OCI-LY1 (cell line): ENCODE measurements around the gene GNB4.

Source experiments
- H2AFZ ChIP-seq: fragments of 200-600 bp; sonication (generic), shearing (Covaris generic); 2 replicates; pipeline ENCODE4 v1.6.0; 2014; ENCODE audit warnings: antibody characterized with exemption, mild to moderate bottlenecking, low read length
- H3F3A ChIP-seq: fragments of 200-600 bp; sonication (generic), shearing (Covaris generic); 2 replicates; pipeline ENCODE4 v1.6.0; 2014; ENCODE audit warnings: mild to moderate bottlenecking, antibody characterized with exemption, low read length, moderate library complexity; ENCODE audit not compliant: insufficient read depth
- H3K27ac ChIP-seq: fragments of 200-600 bp; sonication (generic); 2 replicates; pipeline ENCODE4 v1.5.1; 2014; ENCODE audit warnings: low read length, mixed run types, mild to moderate bottlenecking, low read depth; ENCODE audit not compliant: poor library complexity, severe bottlenecking
- H3K27me3 ChIP-seq: fragments of 200-600 bp; sonication (generic); 2 replicates; pipeline ENCODE4 v1.6.0; 2014; ENCODE audit warnings: antibody characterized with exemption, mild to moderate bottlenecking, low read length, moderate library complexity; ENCODE audit not compliant: insufficient read depth
- H3K36me3 ChIP-seq: fragments of 200-600 bp; sonication (generic); 2 replicates; pipeline ENCODE4 v1.6.1; 2014; ENCODE audit warnings: mild to moderate bottlenecking, antibody characterized with exemption, low read length, moderate library complexity, mixed read lengths; ENCODE audit not compliant: insufficient read depth
- H3K4me1 ChIP-seq: fragments of 200-600 bp; sonication (generic); 2 replicates; pipeline ENCODE4 v1.5.1; 2014; ENCODE audit warnings: mild to moderate bottlenecking, low read length, moderate library complexity; ENCODE audit not compliant: insufficient read depth, severe bottlenecking
- H3K4me2 ChIP-seq: fragments of 200-600 bp; sonication (generic), shearing (Covaris generic); 2 replicates; pipeline ENCODE4 v1.6.1; 2014; ENCODE audit warnings: low read length
- H3K4me3 ChIP-seq: fragments of 200-600 bp; sonication (generic); 2 replicates; pipeline ENCODE4 v1.5.1; 2014; ENCODE audit warnings: low read length, low read depth, mild to moderate bottlenecking, mixed read lengths; ENCODE audit not compliant: poor library complexity, severe bottlenecking
- H3K79me2 ChIP-seq: fragments of 200-600 bp; shearing (Covaris generic); 2 replicates; pipeline ENCODE4 v1.6.1; 2016; ENCODE audit warnings: mixed run types, low read length, mixed read lengths; ENCODE audit not compliant: insufficient read depth
- H3K9ac ChIP-seq: fragments of 200-600 bp; sonication (generic), shearing (Covaris generic); 2 replicates; pipeline ENCODE4 v1.6.1; 2014; ENCODE audit warnings: mild to moderate bottlenecking, low read length, mixed read lengths
- H3K9me2 ChIP-seq: fragments of 200-600 bp; sonication (generic), shearing (Covaris generic); 2 replicates; pipeline ENCODE4 v1.6.1; 2014; ENCODE audit warnings: low read depth, mild to moderate bottlenecking, low read length, mixed read lengths
- H3K9me3 ChIP-seq: fragments of 200-600 bp; shearing (Covaris generic); 2 replicates; pipeline ENCODE4 v1.6.1; 2014; ENCODE audit warnings: low read length, mixed read lengths
- H4K20me1 ChIP-seq: fragments of 200-600 bp; sonication (generic), shearing (Covaris generic); 2 replicates; pipeline ENCODE4 v1.6.0; 2016; ENCODE audit warnings: mild to moderate bottlenecking, low read length; ENCODE audit not compliant: insufficient read depth
- CTCF ChIP-seq: fragments of 200-600 bp; sonication (generic), shearing (Covaris generic); IDR thresholded peaks from 2 replicates; pipeline ENCODE4 v1.5.1; 2017; ENCODE audit warnings: mild to moderate bottlenecking, antibody characterized with exemption, low read length, moderate library complexity, mixed read lengths
- EZH2 ChIP-seq: fragments of 200-600 bp; sonication (generic), shearing (Covaris generic); IDR thresholded peaks from 2 replicates; pipeline ENCODE4 v1.8.0; 2017; ENCODE audit warnings: borderline replicate concordance, mixed run types, mild to moderate bottlenecking, antibody characterized with exemption, low read length, moderate library complexity, mixed read lengths

GNB4 gene

GRCh38 chr3:179398574-179399231 is 52.6 kb downstream of the GNB4 start:
- Histone ChIP-seq H3K79me2 (no peaks in the 10 kb centered on the region), H3K9me2 (no peaks in the 10 kb centered on the region), H2AFZ (no peak overlapping the region), H3K4me1 (no peaks in the 10 kb centered on the region), H3K27ac (no peak overlapping the region), H3K36me3 (peaks cover 22% of the 10 kb centered on the region), H3K27me3 (no peaks in the 10 kb centered on the region), H4K20me1 (no peaks in the 10 kb centered on the region), H3K4me3 (no peak overlapping the region), H3K9me3 (no peaks in the 10 kb centered on the region), H3K9ac (no peak overlapping the region), H3F3A (no peaks in the 10 kb centered on the region), H3K4me2 (no peak overlapping the region)
- TF ChIP-seq EZH2 (no peak), CTCF (no peak)

GRCh38 chr3:179391906-179392305 is 59.4 kb downstream of the GNB4 start:
- Histone ChIP-seq H4K20me1 (no peaks in the 10 kb centered on the region), H3K79me2 (no peaks in the 10 kb centered on the region), H3K36me3 (peaks cover 80% of the 10 kb centered on the region), H3K27ac (no peak overlapping the region), H2AFZ (no peak overlapping the region), H3K4me3 (no peak overlapping the region), H3K9me2 (no peaks in the 10 kb centered on the region), H3K9ac (no peak overlapping the region), H3F3A (no peaks in the 10 kb centered on the region), H3K4me2 (no peak overlapping the region), H3K27me3 (no peaks in the 10 kb centered on the region), H3K9me3 (no peaks in the 10 kb centered on the region), H3K4me1 (no peaks in the 10 kb centered on the region)
- TF ChIP-seq EZH2, result no peak
- TF ChIP-seq CTCF, result no peak

GRCh38 chr3:179376474-179376873 is 74.8 kb downstream of the GNB4 start:
- Histone ChIP-seq H3K4me2 (no peak overlapping the region), H3K27ac (no peak overlapping the region), H3K9ac (no peak overlapping the region), H3K27me3 (no peaks in the 10 kb centered on the region), H3K79me2 (no peaks in the 10 kb centered on the region), H3F3A (no peaks in the 10 kb centered on the region), H2AFZ (no peak overlapping the region), H3K9me2 (no peaks in the 10 kb centered on the region), H3K4me1 (no peaks in the 10 kb centered on the region), H4K20me1 (no peaks in the 10 kb centered on the region), H3K36me3 (peaks cover 77% of the 10 kb centered on the region), H3K9me3 (no peaks in the 10 kb centered on the region), H3K4me3 (no peak overlapping the region)
- TF ChIP-seq EZH2 (no peak), CTCF (no peak)
